Stimulated activated CD4-positive, alpha-beta T cell treated with anti-CD3 and anti-CD28 coated beads, Interleukin-15, amount 100 ng/mL, for 48 hours (primary cell): Measurements from ENCODE around the gene NKD2.
"Not testable (repeated sequence)": the region's sequence is repeated elsewhere in the genome, so short reads cannot be mapped to it uniquely, and the experiment has no call there.

Source experiments
- DNase-seq, 2 donors: peaks; one replicate each; pipeline ENCODE4 v3.0.0-alpha.2; 2020; ENCODE audit warnings: low read depth in 2 of 2

Gene NKD2

GRCh38 chr5:1073239-1074102 lies 64.9 kb downstream of the NKD2 start:
- no peak for DNase-seq

GRCh38 chr5:1074226-1074625 lies 65.6 kb downstream of the NKD2 start:
- no peak for DNase-seq

- no peak for DNase-seq
These were observed 66.4 kb downstream of the NKD2 start for GRCh38 chr5:1074816-1075554.

- no peak for DNase-seq
These were observed 66.9 kb downstream of the NKD2 start for GRCh38 chr5:1075555-1075881.

- DNase-seq: no peak
These were observed 67.3 kb downstream of the NKD2 start for GRCh38 chr5:1075931-1076330.

- no peak for DNase-seq
These were observed 67.8 kb downstream of the NKD2 start for GRCh38 chr5:1076406-1076805.

GRCh38 chr5:1077026-1077425 lies 68.4 kb downstream of the NKD2 start:
- no peak for DNase-seq

GRCh38 chr5:1077491-1078020 lies 69.0 kb downstream of the NKD2 start:
- no peak for DNase-seq

- DNase-seq: no peak
These were observed 69.6 kb downstream of the NKD2 start for GRCh38 chr5:1078206-1078605.

- no peak for DNase-seq
These were observed 70.2 kb downstream of the NKD2 start for GRCh38 chr5:1078851-1079250.

- DNase-seq: no peak
These were observed 70.9 kb downstream of the NKD2 start for GRCh38 chr5:1079486-1079885.

- no peak for DNase-seq
These were observed 71.4 kb downstream of the NKD2 start for GRCh38 chr5:1079961-1080360.

- no peak for DNase-seq
These were observed 71.8 kb downstream of the NKD2 start for GRCh38 chr5:1080432-1080831.

- no peak for DNase-seq
These were observed 72.9 kb downstream of the NKD2 start for GRCh38 chr5:1081519-1081918.

GRCh38 chr5:1083026-1083425 lies 74.4 kb downstream of the NKD2 start:
- DNase-seq: not testable (repeated sequence)

- DNase-seq: no peak
These were observed 75.4 kb downstream of the NKD2 start for GRCh38 chr5:1083823-1084605.

GRCh38 chr5:1085391-1085790 lies 76.8 kb downstream of the NKD2 start:
- DNase-seq: no peak

GRCh38 chr5:1086137-1086536 lies 77.5 kb downstream of the NKD2 start:
- no peak for DNase-seq

- DNase-seq: no peak
These were observed 78.3 kb downstream of the NKD2 start for GRCh38 chr5:1086871-1087270.

GRCh38 chr5:1087428-1087827 lies 78.8 kb downstream of the NKD2 start:
- no peak for DNase-seq

GRCh38 chr5:1088031-1088430 lies 79.4 kb downstream of the NKD2 start:
- no peak for DNase-seq
